T-helper 2 cell treated with Interferon-gamma antibody and Interleukin-4, amounts not matched to agents 5 μg/mL and 100 μg/mL, for 36 hours (primary cell): Measurements from ENCODE around the gene CTIF.
A peak's percentile ranks its signal among the peaks of the same experiment; 100 is the strongest.

Experiments
- DNase-seq: peaks from one replicate; pipeline ENCODE4 v3.0.0; 2021; ENCODE audit warnings: low spot score
- H3K27ac Mint-ChIP-seq: one replicate; pipeline ENCODE4 v1.8.0; 2021; ENCODE audit warnings: mild to moderate bottlenecking, mixed read lengths
- H3K27me3 Mint-ChIP-seq: one replicate; pipeline ENCODE4 v1.8.0; 2021; ENCODE audit warnings: low read depth, mixed read lengths
- H3K36me3 Mint-ChIP-seq: one replicate; pipeline ENCODE4 v1.8.0; 2021; ENCODE audit warnings: low read depth, mixed read lengths
- H3K4me1 Mint-ChIP-seq: one replicate; pipeline ENCODE4 v1.8.0; 2021; ENCODE audit warnings: low read depth, mixed read lengths
- H3K4me3 Mint-ChIP-seq: one replicate; pipeline ENCODE4 v1.8.0; 2022; ENCODE audit warnings: mild to moderate bottlenecking, moderate library complexity, mixed read lengths
- H3K9me3 Mint-ChIP-seq: one replicate; pipeline ENCODE4 v1.8.0; 2021; ENCODE audit warnings: mixed read lengths

The CTIF gene

DNA sequence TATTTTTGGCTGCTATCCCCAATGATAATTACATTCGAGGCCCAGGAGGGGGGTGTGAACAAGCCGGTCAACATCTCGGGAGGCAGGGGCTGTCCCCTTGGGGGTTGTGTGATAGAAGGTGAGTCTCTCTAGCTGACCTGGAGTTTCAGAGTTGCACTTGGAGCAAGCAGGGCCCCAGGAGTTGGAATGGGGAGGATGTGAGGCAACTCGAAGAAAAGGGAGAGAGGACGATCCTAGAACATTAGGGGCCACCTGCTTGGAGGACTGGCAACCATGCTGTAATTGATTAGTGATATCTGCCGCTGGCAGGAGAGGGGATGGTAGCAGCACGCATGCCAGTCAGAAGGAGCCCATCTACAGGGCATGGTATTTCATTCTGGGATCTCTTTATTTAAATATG lies 122.6 kb downstream of the CTIF start:
- H3K36me3 Mint-ChIP-seq = no peaks in the 10 kb centered on the region
- no peaks in the 10 kb centered on the region for H3K9me3 Mint-ChIP-seq
- peaks cover 3% of the 10 kb centered on the region for H3K27me3 Mint-ChIP-seq
- H3K4me3 Mint-ChIP-seq = no peak overlapping the region
- no peaks in the 10 kb centered on the region for H3K4me1 Mint-ChIP-seq
- no peak for DNase-seq
- H3K27ac Mint-ChIP-seq = no peak overlapping the region

DNA sequence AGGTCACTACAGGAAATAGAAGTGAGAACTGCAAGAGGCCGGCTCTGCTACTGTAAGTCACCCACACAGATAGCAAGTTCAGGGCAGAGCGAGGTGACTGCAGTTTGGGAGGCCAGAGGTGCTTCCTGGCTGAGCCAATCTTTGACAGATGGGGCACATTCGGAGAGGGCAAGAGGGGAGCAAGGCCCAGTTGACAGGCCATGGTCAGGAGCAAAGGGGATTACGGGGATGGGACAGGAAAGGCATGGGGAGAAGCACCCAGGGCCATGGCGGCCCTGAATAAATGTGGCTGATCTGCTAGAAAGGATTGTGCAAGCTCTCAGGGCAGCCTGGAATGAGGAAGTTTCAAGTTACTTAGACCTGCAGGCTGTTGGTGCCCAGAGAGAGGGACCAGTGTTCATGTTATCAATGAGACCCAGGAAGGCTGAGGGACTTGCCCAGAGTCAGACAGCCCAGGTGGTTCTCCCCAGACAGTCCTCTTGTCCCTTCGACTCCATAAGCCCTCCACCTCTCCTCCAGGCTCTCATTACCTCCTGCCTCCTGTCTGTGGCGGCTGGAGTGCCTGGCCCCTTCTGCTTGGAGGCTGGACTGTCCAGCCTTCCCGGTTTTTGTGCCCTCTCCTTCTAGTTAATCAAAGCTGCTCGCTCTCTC lies 123.3 kb downstream of the CTIF start:
- no peaks in the 10 kb centered on the region for H3K36me3 Mint-ChIP-seq
- no peak overlapping the region for H3K4me3 Mint-ChIP-seq
- H3K9me3 Mint-ChIP-seq = no peaks in the 10 kb centered on the region
- DNase-seq = no peak
- H3K4me1 Mint-ChIP-seq = no peaks in the 10 kb centered on the region
- peaks cover 3% of the 10 kb centered on the region for H3K27me3 Mint-ChIP-seq
- H3K27ac Mint-ChIP-seq = no peak overlapping the region

DNA sequence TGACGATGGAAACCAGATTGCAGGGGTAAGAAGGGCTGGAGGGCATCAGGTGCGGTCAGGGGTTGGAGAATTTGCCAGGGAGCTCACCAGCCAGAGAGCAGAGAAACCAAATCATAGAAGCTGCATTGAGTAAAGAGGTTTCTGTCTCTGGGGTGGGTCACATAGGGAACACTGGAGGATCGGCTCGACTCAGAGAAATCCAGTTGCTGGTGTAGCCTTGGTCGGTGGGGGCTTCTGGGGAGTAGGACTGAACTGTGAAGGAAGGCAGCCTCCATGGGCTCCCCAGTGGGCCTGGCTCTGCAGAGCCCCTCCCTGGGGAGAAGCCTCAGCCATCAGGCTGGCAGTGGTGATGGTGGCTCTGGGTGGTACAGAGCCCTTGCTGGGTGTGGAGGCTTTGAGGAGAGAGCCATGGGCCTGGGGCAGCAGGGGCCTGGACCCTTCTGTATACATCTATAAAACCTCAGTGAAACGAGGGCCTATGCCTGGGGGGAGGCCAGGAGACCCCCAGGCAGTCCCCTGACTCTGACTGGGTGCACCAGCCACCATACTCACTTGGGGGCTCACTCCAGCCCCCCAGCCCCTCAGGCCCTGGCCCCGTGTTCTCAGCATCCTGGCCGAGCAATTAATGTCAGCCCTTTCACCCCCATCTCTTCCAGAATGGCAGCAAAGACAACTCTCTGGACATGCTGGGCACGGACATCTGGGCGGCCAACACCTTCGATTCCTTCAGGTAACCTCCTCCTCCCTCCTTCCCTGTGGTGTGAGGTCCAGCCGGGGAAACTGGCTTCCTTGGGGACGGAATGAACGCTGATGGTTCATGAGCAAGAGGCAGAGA lies 124.5 kb downstream of the CTIF start:
- no peak overlapping the region for H3K27ac Mint-ChIP-seq
- no peak overlapping the region for H3K4me3 Mint-ChIP-seq

DNA sequence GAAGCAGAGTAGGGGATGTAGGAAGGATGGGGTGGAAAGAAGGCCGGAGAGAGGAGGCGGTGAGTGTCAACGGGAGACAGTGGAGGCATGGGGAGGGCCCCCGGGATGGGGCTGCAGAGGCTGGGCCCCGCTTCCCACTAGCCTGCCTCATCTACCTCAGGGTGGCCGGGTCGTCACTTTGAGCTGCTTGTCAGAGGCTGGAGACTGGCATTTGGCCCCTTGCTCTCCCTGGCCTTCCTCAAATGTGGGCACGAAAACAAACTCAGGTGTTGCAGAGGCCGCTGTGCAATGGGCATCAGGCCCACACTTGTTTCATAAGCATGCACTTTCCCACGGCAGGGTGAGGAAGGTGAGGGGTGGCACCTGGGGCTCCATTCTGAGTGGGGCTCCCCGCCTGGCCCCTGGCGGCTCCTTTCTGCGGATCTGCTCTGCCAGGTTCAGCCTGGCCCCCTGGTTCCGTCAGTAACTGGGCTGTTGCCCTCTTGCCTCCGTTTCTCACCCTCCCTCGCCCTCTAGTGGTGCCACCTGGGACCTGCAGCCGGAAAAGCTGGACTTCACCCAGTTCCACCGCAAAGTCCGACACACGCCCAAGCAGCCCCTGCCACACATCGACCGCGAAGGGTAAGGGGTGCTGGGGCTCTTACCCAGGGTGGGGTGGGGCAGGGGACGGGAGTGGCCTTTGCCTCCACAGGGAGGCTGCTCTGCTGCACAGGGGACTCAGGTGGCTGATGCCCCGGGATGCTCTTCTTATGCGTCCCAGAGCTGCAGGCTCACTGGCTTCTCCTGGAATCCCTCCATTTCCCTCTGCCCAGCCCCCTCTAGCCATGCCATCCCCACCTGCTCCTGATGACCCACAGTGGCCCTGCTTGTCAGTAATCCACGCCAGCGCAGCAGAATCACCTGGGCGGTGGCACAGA lies 125.4 kb downstream of the CTIF start:
- H3K9me3 Mint-ChIP-seq = no peaks in the 10 kb centered on the region
- peaks cover 3% of the 10 kb centered on the region for H3K27me3 Mint-ChIP-seq
- H3K4me1 Mint-ChIP-seq = no peaks in the 10 kb centered on the region
- peak; percentile 22 for DNase-seq
- H3K27ac Mint-ChIP-seq = no peak overlapping the region
- no peak overlapping the region for H3K4me3 Mint-ChIP-seq
- H3K36me3 Mint-ChIP-seq = no peaks in the 10 kb centered on the region

More for the DNA sequence above, 124.5 kb downstream of the CTIF start:
- H3K4me1 Mint-ChIP-seq = no peaks in the 10 kb centered on the region
- DNase-seq = no peak
- no peaks in the 10 kb centered on the region for H3K36me3 Mint-ChIP-seq
- H3K27me3 Mint-ChIP-seq = peaks cover 3% of the 10 kb centered on the region
- H3K9me3 Mint-ChIP-seq = no peaks in the 10 kb centered on the region

DNA sequence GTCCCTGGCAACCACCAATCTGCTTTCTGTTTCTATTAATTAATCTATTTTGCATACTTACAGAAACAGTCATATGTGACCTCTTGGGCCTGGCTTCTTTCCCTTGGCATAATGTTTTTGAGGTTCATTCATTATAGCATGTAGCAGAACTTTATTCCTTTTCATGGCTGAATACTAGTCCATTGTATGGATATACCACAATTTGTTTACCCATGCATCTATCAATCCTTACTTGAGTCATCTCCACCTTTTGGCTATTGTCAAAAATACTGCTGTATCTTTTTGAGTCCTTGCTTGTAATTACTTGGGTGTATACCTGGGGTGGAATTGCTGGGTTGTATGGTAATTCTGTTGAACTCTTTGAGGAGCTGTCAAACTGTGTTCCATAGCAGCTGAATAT lies 126.8 kb downstream of the CTIF start:
- Mint-ChIP-seq H3K36me3 (no peaks in the 10 kb centered on the region), H3K4me1 (no peaks in the 10 kb centered on the region), H3K27ac (no peak overlapping the region), H3K4me3 (no peak overlapping the region), H3K27me3 (peaks cover 3% of the 10 kb centered on the region), H3K9me3 (no peaks in the 10 kb centered on the region)
- DNase-seq = no peak

DNA sequence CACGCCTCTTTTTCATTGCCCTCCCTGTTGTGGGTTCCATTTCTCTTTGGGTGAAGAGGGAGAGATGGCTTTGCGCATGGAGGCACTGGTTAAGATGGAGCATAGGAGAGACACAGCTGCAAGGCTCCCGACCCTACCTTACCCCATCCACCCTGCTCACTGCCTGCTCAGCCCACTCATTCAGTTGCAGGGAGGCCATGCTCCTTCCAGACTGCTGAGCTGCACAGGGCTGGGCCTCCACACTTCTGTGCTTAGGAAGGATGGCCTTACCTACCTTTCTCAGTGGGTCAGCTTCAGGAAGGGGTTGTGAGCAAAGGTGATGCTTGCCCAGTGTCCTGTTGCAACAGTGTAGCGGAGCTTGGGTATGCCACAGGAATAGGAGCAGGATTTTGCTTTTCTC lies 127.8 kb downstream of the CTIF start:
- no peak overlapping the region for H3K4me3 Mint-ChIP-seq
- no peak for DNase-seq
- H3K27ac Mint-ChIP-seq = no peak overlapping the region
- H3K9me3 Mint-ChIP-seq = peaks cover 4% of the 10 kb centered on the region
- no peaks in the 10 kb centered on the region for H3K4me1 Mint-ChIP-seq
- peaks cover 3% of the 10 kb centered on the region for H3K27me3 Mint-ChIP-seq
- H3K36me3 Mint-ChIP-seq = peaks cover 2% of the 10 kb centered on the region

DNA sequence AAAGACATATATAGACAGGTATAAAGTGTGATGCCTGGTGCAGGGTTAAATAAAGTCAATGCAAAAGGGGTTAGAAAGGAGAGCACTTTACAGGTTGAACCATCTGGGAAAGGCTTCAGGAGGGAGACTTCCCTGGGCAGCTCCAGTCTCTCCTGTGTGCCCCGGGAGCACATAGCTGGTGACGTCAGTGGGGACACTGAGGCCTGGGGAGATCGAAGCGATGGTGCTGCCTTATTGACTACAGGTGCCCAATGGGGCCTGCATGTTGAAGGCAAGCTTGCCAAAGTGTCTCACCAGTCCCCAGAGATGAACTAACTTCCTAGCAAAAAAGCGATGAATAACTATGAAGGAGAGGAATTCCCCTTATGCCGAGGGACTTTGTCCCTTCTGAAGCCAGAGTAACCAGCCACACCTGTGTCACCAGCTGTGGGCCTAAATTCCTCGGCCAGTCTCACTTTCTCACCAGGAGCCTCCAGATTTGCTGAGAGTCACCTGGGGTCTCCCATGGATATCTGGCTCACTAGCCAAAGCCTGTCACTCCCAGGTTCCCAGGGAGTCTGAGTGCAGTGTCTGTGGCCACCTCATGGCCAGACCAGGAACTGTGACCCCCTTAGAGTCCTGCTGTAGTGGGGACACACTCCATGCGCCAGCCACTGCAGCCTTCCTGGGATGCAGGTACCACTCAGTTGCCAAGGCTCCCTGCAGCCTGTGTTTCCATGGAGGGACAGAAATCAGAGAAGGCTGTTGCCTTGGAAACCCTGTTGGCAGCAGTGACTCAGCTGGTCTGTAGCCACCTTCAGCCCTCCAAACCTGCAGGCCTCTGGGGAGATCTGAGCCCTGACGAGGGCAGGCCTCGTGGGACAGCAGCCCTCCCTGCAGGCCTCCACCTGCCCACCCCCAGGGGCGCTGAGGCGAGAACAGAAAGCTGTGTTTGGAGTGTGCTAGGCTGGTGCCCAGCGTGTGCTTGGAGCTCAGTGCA lies 128.7 kb downstream of the CTIF start:
- Mint-ChIP-seq H3K9me3 (peaks cover 6% of the 10 kb centered on the region), H3K4me3 (no peak overlapping the region), H3K27ac (no peak overlapping the region)

DNA sequence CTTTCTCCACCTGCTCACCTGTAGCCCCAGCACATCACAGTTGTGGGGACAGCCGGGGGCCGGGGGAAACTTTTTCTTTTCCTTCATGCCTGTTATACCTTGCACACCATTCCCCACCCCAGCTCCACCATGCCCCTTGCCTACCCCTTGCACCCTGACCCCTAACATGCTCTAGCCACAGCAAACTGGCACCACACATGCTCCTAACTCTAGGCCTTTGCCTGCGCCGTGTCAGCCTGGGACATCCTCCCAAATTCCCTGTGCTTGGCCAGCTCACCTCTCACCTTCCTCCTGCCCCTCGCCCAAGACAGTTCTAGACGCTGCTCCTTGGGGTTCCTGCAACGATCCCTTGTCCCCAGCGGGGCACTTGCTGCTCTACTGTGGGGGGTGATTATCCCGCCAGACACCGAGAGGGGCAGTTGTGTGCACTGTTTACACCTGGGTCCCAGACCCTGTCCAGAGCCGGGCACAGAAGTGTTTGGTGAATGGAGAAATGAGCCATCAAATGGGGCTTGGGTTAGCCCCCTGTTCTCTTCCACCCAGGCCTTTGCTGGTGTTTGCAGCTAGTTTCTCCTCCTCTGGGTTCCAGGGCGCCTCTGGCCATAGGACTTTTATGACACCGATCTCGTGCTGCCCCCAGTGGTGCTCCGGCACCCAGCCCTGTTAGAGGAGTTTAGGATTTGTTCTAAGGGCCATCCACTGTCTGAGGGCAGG lies 129.8 kb downstream of the CTIF start:
- peaks cover 2% of the 10 kb centered on the region for H3K36me3 Mint-ChIP-seq
- H3K4me1 Mint-ChIP-seq = no peaks in the 10 kb centered on the region
- peaks cover 6% of the 10 kb centered on the region for H3K9me3 Mint-ChIP-seq
- no peak overlapping the region for H3K27ac Mint-ChIP-seq
- no peak for DNase-seq
- H3K4me3 Mint-ChIP-seq = no peak overlapping the region
- no peaks in the 10 kb centered on the region for H3K27me3 Mint-ChIP-seq

More for the DNA sequence above, 128.7 kb downstream of the CTIF start:
- no peak for DNase-seq
- H3K4me1 Mint-ChIP-seq = no peaks in the 10 kb centered on the region
- peaks cover 2% of the 10 kb centered on the region for H3K36me3 Mint-ChIP-seq
- peaks cover 2% of the 10 kb centered on the region for H3K27me3 Mint-ChIP-seq

DNA sequence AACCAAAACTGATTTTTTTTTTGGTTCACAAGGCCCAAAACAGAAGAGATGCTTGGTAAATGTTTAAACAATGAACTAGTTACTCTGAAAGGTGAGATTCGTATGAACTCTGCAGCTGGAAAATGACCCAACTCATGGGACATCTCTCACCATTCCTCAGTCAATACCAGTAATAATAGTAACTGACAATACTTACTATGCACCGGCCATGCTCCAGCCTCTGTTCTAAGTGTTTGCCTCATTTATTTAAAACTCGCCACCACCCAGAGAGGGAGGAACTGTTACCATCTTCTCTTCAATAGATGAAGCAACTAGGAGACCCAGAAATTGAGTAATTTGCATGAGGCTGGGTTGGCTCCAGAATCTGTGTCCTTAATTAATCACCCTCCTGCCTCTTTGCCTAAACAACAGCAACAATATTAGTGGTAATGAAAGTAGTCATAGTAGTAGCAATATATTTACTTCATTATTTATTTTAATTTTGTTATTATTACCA lies 130.4 kb downstream of the CTIF start:
- peaks cover 6% of the 10 kb centered on the region for H3K9me3 Mint-ChIP-seq
- no peak for DNase-seq
- no peak overlapping the region for H3K27ac Mint-ChIP-seq
- H3K4me1 Mint-ChIP-seq = no peaks in the 10 kb centered on the region
- no peak overlapping the region for H3K4me3 Mint-ChIP-seq
- no peaks in the 10 kb centered on the region for H3K27me3 Mint-ChIP-seq
- H3K36me3 Mint-ChIP-seq = peaks cover 2% of the 10 kb centered on the region

DNA sequence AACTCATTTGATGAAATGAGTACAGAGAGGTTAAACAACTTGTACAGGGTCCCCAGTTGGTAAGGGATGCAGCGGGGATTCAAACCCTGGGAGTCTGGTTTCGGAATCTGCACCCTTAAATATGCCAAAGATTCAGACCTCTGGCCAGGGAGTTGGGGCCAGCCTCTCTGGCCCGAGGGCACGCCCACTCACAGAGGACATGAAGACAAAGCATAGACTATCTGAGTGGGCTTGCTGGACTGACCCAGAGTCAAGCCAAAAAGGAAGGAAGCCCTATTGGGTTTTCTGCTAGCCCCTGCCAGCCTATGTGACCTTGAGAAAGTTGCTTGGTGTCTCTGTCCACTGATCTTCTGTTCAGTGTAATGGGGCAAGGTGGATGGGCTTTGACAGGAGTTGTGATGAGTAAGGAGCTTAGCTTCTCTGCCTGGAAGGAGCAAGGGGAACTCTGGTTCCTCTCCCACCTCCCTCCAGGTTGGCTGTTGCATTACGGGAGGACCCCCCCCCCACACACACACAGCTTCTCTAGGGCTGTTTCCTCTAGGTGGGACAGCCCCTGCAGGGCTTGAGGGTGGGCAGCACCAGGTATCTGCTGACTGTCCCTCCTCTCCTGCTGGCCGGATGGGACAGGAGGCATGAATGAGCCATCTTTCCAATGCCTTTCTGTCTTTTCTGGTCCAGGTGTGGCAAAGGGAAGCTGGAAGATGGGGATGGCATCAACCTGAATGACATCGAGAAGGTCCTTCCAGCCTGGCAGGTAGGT lies 131.3 kb downstream of the CTIF start:
- no peak overlapping the region for H3K4me3 Mint-ChIP-seq
- H3K9me3 Mint-ChIP-seq = peaks cover 6% of the 10 kb centered on the region
- H3K27me3 Mint-ChIP-seq = no peaks in the 10 kb centered on the region
- H3K27ac Mint-ChIP-seq = no peak overlapping the region
- DNase-seq = no peak
- no peaks in the 10 kb centered on the region for H3K4me1 Mint-ChIP-seq
- H3K36me3 Mint-ChIP-seq = peaks cover 2% of the 10 kb centered on the region

DNA sequence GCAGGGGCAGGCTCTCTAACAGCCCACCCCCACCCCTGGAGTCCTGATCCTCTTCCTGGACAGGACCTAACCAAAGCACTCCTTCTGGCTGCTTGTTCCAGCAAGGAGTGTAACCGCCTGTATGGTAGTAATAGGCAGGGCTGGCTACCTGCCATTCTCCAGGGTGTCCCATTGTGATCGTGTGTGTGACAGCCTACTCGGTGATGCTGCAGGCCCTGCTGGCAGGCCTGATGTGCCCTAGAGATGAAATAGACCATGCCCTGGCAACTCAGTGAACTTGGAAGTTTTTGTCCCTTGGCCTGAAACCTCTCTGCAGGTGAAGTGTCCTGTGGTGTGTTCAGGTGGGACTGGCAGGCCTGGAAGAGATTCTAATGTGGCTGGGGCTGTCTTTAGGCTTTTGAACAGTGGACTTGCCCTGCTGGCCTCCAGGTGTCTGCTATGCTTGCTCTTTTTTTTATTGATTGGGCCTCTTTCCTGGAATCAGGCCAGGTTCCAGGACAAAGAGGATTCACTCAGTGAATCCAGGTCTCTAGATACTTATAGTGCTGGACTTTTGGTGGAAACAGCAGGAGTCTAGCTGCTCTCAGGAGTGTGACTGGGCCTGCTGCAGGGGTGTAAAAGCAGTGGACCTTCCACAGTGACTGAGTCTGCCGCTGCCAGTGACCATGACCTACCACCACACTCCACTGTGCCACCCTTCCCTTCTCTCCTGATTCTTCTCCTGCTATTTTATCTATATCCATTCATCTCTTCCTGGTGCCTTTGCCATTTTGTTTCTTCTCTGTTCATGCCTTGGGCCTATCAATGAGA lies 132.1 kb downstream of the CTIF start:
- H3K27me3 Mint-ChIP-seq = no peaks in the 10 kb centered on the region
- peaks cover 6% of the 10 kb centered on the region for H3K9me3 Mint-ChIP-seq
- H3K4me1 Mint-ChIP-seq = no peaks in the 10 kb centered on the region
- no peak overlapping the region for H3K27ac Mint-ChIP-seq
- H3K36me3 Mint-ChIP-seq = peaks cover 2% of the 10 kb centered on the region
- no peak for DNase-seq
- no peak overlapping the region for H3K4me3 Mint-ChIP-seq
